Left lung (tissue), 14 donors: ENCODE data around the gene RERGL. TPM values are rescaled to one million over a fixed set of nuclear protein-coding genes. Genes with fewer than 3 reads are reported as not detected.

Experiments
- ATAC-seq: fragments of 200-7000 bp; cut with Tn5 transposase; one replicate; pipeline ENCODE4 v1.9.1; 2020; ENCODE audit warnings: moderate library complexity
- DNase-seq, 4 donors: peaks; one replicate each; pipeline ENCODE4 v3.0.0-alpha.2; 2013 to 2020
- H3K27ac ChIP-seq, 2 donors: fragments of 200-600 bp; sonication (generic) in 1 of 2; one replicate each; pipeline versions ENCODE4 v1.5.0 to v1.8.0; 2020 to 2021
- H3K27me3 ChIP-seq, 2 donors: fragments of 200-600 bp; sonication (generic) in 1 of 2; one replicate each; pipeline versions ENCODE4 v1.5.0 to v1.8.0; 2020 to 2021
- H3K36me3 ChIP-seq, 2 donors: fragments of 200-600 bp; sonication (generic) in 1 of 2; one replicate each; pipeline versions ENCODE4 v1.5.0 to v1.8.0; 2020 to 2021
- H3K4me1 ChIP-seq, 2 donors: fragments of 200-600 bp; one replicate each; pipeline ENCODE4 v1.8.0; 2021
- H3K4me3 ChIP-seq, 2 donors: fragments of 200-600 bp; sonication (generic) in 1 of 2; one replicate each; pipeline versions ENCODE4 v1.5.0 to v1.8.0; 2020 to 2021; ENCODE audit warnings: mild to moderate bottlenecking in 1 of 2
- H3K9me3 ChIP-seq, 2 donors: fragments of 200-600 bp; sonication (generic) in 1 of 2; one replicate each; pipeline versions ENCODE4 v1.5.0 to v1.8.0; 2020 to 2021
- CTCF ChIP-seq, 2 donors: fragments of 200-600 bp; sonication (generic) in 1 of 2; IDR thresholded peaks; one replicate each; pipeline versions ENCODE4 v1.5.0 to v1.8.0; 2021; ENCODE audit warnings: antibody characterized with exemption in 2 of 2
- intact Hi-C, 2 donors: fragments of 100-400 bp; cut with DNase I; formaldehyde crosslinking; loops; one replicate each; pipeline versions ENCODE4 v1.11.2 to v1.14.2; 2022
- long read RNA-seq, 12 donors: library from polyadenylated mRNA in 2 of 12; unstranded in 2 of 12; transcript quantifications; one replicate each; pipeline ENCODE4 v2.0.0 and lab custom pipeline, GENCODE V29; 2019 to 2026
- polyA plus RNA-seq, 6 donors: library from polyadenylated mRNA; unstranded; fragments of 120-200 nt; gene quantifications; one replicate each; pipeline ENCODE4 v1.2.1, GENCODE V29; 2013; ENCODE audit not compliant: insufficient read length in 6 of 6
- total RNA-seq, 2 donors: library from RNA; stranded (reverse); fragmentation: NEBNext Ultra II Directional; extraction: Animal tissue kit (Norgen Biotek cat#: 25700); gene quantifications; one replicate each; pipeline ENCODE4 v1.2.1, GENCODE V29; 2021
- donor health status: DM: no; HTN: yes; CAD: no.
- donor health status: DM: no; HTN: no; CAD: no.

The RERGL gene
- total RNA-seq (1 to 10 TPM in 1 of 2 donors, under 1 TPM in 1; 0.35 to 2.9 TPM), polyA plus RNA-seq (under 1 TPM; 0.17 to 0.75 (median 0.47) TPM)
- long read RNA-seq, donor 1, partial matches to known transcripts, result 21 of 21 reads
- long read RNA-seq, donor 1, other reads (novel, unspliced or antisense), result 0 of 21 reads
- long read RNA-seq, donor 2, result 0 reads
- long read RNA-seq, donor 3, result 0 reads
- long read RNA-seq, donor 4, result 0 reads
- long read RNA-seq, donor 5, result 0 reads
- long read RNA-seq, donor 6, result 0 reads
- long read RNA-seq, donor 7, partial matches to known transcripts, result 0 of 1 reads
- long read RNA-seq, donor 7, other reads (novel, unspliced or antisense), result 0 of 1 reads
- long read RNA-seq, donor 8, result 0 reads
- long read RNA-seq, donor 9, result 0 reads
- long read RNA-seq, donor 10, partial matches to known transcripts, result 0 of 1 reads
- long read RNA-seq, donor 10, other reads (novel, unspliced or antisense), result 0 of 1 reads
- long read RNA-seq, donor 11, partial matches to known transcripts, result 0 of 2 reads
- long read RNA-seq, donor 11, other reads (novel, unspliced or antisense), result 0 of 2 reads
- long read RNA-seq, donor 12, result 0 reads

- intact Hi-C loops, result no loop called here
- ATAC-seq (no peak), DNase-seq (no peak)
- Histone ChIP-seq H3K4me1 (no peaks in the 10 kb centered on the region), H3K9me3 (no peaks in the 10 kb centered on the region), H3K27me3 (no peaks in the 10 kb centered on the region), H3K4me3 (no peak within 1 kb of the TSS), H3K27ac (no peak within 1 kb of the TSS), H3K36me3 (no peaks in the 10 kb centered on the region)
- TF ChIP-seq CTCF (IDR thresholded peaks at IDR 0.05), result no peak
Measured at GRCh38 chr12:18090093-18090492, at the start of gene RERGL. Gene RERGL, minus strand, starts transcription at chr12:18090193. Its CDS starts 53 bp downstream, at chr12:18090140.

- H3K4me3 ChIP-seq, result no peak overlapping the region
- no peak overlapping the region for H3K27ac ChIP-seq
- H3K27me3 ChIP-seq, result no peaks in the 10 kb centered on the region
- TF ChIP-seq CTCF (IDR thresholded peaks at IDR 0.05), result no peak
- no peak for ATAC-seq
- intact Hi-C loops, result no loop called here
- no peak for DNase-seq
- no peaks in the 10 kb centered on the region for H3K9me3 ChIP-seq
- H3K36me3 ChIP-seq, result no peaks in the 10 kb centered on the region
- H3K4me1 ChIP-seq, result no peaks in the 10 kb centered on the region
Measured at GRCh38 chr12:18139254-18139653, 49.3 kb upstream of the RERGL start.

- TF ChIP-seq CTCF (IDR thresholded peaks at IDR 0.05), result no peak
- DNase-seq (no peak), ATAC-seq (peak; percentile 27)
- intact Hi-C loops, result no loop called here
- no peaks in the 10 kb centered on the region for H3K4me1 ChIP-seq
- no peak overlapping the region for H3K27ac ChIP-seq
- no peaks in the 10 kb centered on the region for H3K9me3 ChIP-seq
- no peaks in the 10 kb centered on the region for H3K27me3 ChIP-seq
- H3K4me3 ChIP-seq, result no peak overlapping the region
- no peaks in the 10 kb centered on the region for H3K36me3 ChIP-seq
Measured at GRCh38 chr12:18135509-18135908, 45.5 kb upstream of the RERGL start.

GRCh38 chr12:18135086-18135485 lies 45.1 kb upstream of the RERGL start:
- intact Hi-C loops, result no loop called here
- no peak for TF ChIP-seq CTCF (IDR thresholded peaks at IDR 0.05)
- Histone ChIP-seq H3K9me3 (no peaks in the 10 kb centered on the region), H3K4me1 (no peaks in the 10 kb centered on the region), H3K36me3 (no peaks in the 10 kb centered on the region), H3K27ac (no peak overlapping the region), H3K27me3 (no peaks in the 10 kb centered on the region), H3K4me3 (no peak overlapping the region)
- no peak for ATAC-seq
- DNase-seq, result no peak

- H3K9me3 ChIP-seq, result peaks cover 0 to 21% of the 10 kb centered on the region in 2 donors
- TF ChIP-seq CTCF (IDR thresholded peaks at IDR 0.05), result no peak
- no peaks in the 10 kb centered on the region for H3K4me1 ChIP-seq
- H3K4me3 ChIP-seq, result no peak overlapping the region
- DNase-seq, result no peak
- H3K27ac ChIP-seq, result no peak overlapping the region
- intact Hi-C loops, result no loop called here
- no peaks in the 10 kb centered on the region for H3K36me3 ChIP-seq
- ATAC-seq, result no peak
- no peaks in the 10 kb centered on the region for H3K27me3 ChIP-seq
Measured at GRCh38 chr12:18130851-18131250, 40.9 kb upstream of the RERGL start.
